Endothelial cell of umbilical vein (primary cell): ENCODE measurements around the gene XKR3.

Experiments used
- EZH2 ChIP-seq: IDR thresholded peaks from 2 replicates; pipeline ENCODE4 v1.6.1; 2012; ENCODE audit warnings: borderline replicate concordance, low read depth, mild to moderate bottlenecking, moderate library complexity, low read length, inconsistent platforms; ENCODE audit not compliant: severe bottlenecking
- POLR2A ChIP-seq: IDR thresholded peaks from 2 replicates; pipeline ENCODE4 v1.6.1; 2012; ENCODE audit warnings: low read depth, mild to moderate bottlenecking, control low read depth, low read length
- TF ChIP-seq, protein P1 (sequence below), 2 donors: IDR thresholded peaks; 1 replicate in 1 of 2; 2 replicates in 1 of 2; pipeline ENCODE4 v1.5.1; 2011; ENCODE audit warnings: low read length in 2 of 2, mild to moderate bottlenecking in 2 of 2, moderate library complexity in 2 of 2, control low read depth in 1 of 2, inconsistent platforms in 1 of 2, low read depth in 1 of 2; ENCODE audit not compliant: insufficient read depth in 1 of 2; ENCODE audit errors: extremely low read depth in 1 of 2

DNA sequence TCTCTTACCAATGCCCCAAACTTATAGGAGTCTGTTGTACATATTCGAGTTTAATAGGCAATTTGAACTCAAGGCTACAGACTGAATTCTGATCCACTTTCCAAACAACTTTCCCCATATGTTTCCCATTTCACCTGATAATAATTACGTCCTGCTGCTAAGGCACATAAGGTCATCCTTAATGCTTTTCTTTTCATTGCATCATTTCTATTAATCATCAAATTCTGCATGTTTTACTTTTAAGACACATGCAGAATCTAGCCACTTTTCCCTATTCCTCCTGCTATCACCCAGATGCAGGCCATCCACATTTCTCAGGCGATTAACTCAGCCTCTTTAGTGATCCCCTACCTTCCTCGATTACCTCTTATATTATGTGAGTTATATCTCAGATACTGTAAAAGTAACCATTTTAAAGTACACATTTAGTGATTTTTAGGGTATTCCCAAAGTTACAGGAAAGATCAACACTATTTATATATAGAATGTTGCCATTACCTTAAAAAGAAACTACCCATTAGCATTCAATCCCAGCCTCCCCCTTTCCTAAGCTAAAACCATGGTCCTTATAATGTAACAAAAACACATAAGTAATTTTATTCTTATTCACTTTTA, 14.9 kb downstream of the XKR3 start:
- TF ChIP-seq, protein P1, sequence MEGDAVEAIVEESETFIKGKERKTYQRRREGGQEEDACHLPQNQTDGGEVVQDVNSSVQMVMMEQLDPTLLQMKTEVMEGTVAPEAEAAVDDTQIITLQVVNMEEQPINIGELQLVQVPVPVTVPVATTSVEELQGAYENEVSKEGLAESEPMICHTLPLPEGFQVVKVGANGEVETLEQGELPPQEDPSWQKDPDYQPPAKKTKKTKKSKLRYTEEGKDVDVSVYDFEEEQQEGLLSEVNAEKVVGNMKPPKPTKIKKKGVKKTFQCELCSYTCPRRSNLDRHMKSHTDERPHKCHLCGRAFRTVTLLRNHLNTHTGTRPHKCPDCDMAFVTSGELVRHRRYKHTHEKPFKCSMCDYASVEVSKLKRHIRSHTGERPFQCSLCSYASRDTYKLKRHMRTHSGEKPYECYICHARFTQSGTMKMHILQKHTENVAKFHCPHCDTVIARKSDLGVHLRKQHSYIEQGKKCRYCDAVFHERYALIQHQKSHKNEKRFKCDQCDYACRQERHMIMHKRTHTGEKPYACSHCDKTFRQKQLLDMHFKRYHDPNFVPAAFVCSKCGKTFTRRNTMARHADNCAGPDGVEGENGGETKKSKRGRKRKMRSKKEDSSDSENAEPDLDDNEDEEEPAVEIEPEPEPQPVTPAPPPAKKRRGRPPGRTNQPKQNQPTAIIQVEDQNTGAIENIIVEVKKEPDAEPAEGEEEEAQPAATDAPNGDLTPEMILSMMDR (IDR thresholded peaks at IDR 0.05; ENCODE audit: extremely low read depth in 1 of 2, insufficient read depth in 1 of 2, low read depth in 1 of 2, low read length in 2 of 2): no peak
- TF ChIP-seq POLR2A (no peak), EZH2 (no peak)
